Subcutaneous preadipocyte (primary cell): ENCODE results near the gene ATP2B1. TPM values are rescaled to one million over a fixed set of nuclear protein-coding genes. Genes with fewer than 3 reads are reported as not detected.

ENCODE experiments used
- small RNA-seq: library from RNA; depleted of rRNA; stranded (forward); fragments of <200 nt; gene quantifications from one replicate; pipeline ENCODE3, GENCODE V24; 2012
- total RNA-seq: library from RNA; depleted of rRNA; stranded (reverse); fragments of >200 nt; gene quantifications from 2 replicates; pipeline ENCODE4 v1.2.3, GENCODE V29; 2012

Gene ATP2B1
- total RNA-seq: 118 and 163 TPM in 2 replicates

GRCh38 chr12:89708565-89709156, at the start of gene ATP2B1:
ATP2B1 (minus strand) TSS chr12:89708838; CDS start chr12:89655886, 52,952 bp downstream.

Small RNA genes lying within 50 kb of the gene (small RNA-seq; reads per million reads assigned to genes)
- not detected for gene AC025034.2
- gene RNA5SP365: not detected
- not detected for gene RNU6-148P

Other genes with a start within 250 kb of the ATP2B1 start
- gene GALNT4, start 184.0 kb downstream of the ATP2B1 start, total RNA-seq: 7.7 and 11.7 TPM in 2 replicates
- gene POC1B, start 182.8 kb downstream of the ATP2B1 start, total RNA-seq: 15.6 and 24.3 TPM in 2 replicates